Measurements from ENCODE around the gene RANBP3.

Gene RANBP3

DNA sequence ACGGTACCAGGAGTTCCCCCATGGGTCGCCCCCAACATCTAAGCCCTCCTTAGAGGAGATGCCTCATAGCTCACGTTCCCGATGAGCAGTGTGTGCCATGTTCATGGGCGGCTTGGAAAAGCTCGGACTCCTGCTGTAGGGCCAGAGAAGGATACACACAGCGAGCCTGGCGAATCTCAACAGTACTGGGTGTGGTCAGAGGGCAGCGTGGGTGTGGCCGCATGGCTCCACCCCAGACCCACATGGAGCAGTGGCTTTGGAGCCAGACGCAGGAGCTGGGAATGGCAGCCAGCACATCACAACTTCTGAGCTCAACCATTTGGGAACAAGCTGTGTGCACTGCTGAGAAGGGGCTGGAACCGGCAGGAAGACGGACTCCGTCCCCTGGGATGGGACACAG lies 48.3 kb downstream of the RANBP3 start:
- Histone ChIP-seq H3K27ac (no peak overlapping the region), H3K27me3 (no peaks in the 10 kb centered on the region), H3K36me3 (peaks cover 99% of the 10 kb centered on the region), H3K4me3 (ENCODE audit: low read depth in 1 of 2, low read length in 1 of 2) (no peak overlapping the region), H3K4me1 (ENCODE audit: control insufficient read depth in 1 of 2, insufficient read depth in 1 of 2, low read depth in 1 of 2, low read length in 1 of 2) (no peaks in the 10 kb centered on the region), H3K9me3 (no peaks in the 10 kb centered on the region)
- TF ChIP-seq, protein P1, sequence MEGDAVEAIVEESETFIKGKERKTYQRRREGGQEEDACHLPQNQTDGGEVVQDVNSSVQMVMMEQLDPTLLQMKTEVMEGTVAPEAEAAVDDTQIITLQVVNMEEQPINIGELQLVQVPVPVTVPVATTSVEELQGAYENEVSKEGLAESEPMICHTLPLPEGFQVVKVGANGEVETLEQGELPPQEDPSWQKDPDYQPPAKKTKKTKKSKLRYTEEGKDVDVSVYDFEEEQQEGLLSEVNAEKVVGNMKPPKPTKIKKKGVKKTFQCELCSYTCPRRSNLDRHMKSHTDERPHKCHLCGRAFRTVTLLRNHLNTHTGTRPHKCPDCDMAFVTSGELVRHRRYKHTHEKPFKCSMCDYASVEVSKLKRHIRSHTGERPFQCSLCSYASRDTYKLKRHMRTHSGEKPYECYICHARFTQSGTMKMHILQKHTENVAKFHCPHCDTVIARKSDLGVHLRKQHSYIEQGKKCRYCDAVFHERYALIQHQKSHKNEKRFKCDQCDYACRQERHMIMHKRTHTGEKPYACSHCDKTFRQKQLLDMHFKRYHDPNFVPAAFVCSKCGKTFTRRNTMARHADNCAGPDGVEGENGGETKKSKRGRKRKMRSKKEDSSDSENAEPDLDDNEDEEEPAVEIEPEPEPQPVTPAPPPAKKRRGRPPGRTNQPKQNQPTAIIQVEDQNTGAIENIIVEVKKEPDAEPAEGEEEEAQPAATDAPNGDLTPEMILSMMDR (IDR thresholded peaks at IDR 0.05), result no peak

DNA sequence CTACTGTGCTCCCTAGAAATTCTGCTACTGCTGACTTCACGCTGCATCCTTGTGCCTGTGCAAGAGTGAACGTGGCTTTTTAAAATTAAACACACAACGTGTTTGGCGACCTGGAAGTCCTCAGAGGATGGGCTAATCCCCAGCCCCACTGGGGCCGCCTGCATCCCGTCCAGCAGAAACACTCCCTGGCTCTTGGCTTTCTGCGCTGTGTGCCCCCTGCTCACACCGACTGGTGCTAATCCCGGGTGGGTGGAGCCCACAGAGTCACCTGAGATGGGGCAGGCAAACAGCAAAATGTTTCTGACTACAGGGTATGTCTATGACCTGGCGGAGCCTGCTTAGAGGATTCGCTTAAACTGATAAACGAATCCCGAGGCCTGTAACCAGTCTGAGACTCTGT lies 48.8 kb downstream of the RANBP3 start:
- peaks cover 100% of the 10 kb centered on the region for H3K36me3 ChIP-seq
- no peak overlapping the region for H3K4me3 ChIP-seq (ENCODE audit: low read depth in 1 of 2, low read length in 1 of 2)
- no peaks in the 10 kb centered on the region for H3K9me3 ChIP-seq
- H3K27me3 ChIP-seq, result no peaks in the 10 kb centered on the region
- H3K27ac ChIP-seq, result no peak overlapping the region
- H3K4me1 ChIP-seq (ENCODE audit: control insufficient read depth in 1 of 2, insufficient read depth in 1 of 2, low read depth in 1 of 2, low read length in 1 of 2), result no peaks in the 10 kb centered on the region
- TF ChIP-seq, protein P1 (IDR thresholded peaks at IDR 0.05), result no peak

DNA sequence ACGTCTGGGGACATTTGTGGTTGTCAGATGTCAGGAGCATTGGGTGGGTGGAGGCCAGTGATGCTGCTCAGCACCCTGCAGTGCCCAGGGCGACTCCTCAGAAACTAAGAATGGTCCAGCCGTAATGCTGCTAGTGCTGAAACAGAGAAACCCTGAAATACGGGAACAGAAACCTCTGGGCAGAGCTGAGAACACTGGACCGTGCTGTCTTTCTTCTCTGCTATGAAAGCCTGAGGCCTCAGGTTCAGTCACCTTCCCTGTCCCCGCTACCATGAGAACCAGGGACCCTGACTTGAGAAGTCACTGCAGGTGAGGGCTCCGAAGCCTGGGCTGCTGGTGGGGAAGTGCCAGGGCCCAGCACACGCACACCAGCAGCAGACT lies 50.5 kb downstream of the RANBP3 start:
- no peaks in the 10 kb centered on the region for H3K4me1 ChIP-seq (ENCODE audit: control insufficient read depth in 1 of 2, insufficient read depth in 1 of 2, low read depth in 1 of 2, low read length in 1 of 2)
- TF ChIP-seq, protein P1 (IDR thresholded peaks at IDR 0.05), result no peak
- H3K27ac ChIP-seq, result no peak overlapping the region
- H3K36me3 ChIP-seq, result peaks cover 100% of the 10 kb centered on the region
- no peaks in the 10 kb centered on the region for H3K27me3 ChIP-seq
- no peak overlapping the region for H3K4me3 ChIP-seq (ENCODE audit: low read depth in 1 of 2, low read length in 1 of 2)
- no peaks in the 10 kb centered on the region for H3K9me3 ChIP-seq

DNA sequence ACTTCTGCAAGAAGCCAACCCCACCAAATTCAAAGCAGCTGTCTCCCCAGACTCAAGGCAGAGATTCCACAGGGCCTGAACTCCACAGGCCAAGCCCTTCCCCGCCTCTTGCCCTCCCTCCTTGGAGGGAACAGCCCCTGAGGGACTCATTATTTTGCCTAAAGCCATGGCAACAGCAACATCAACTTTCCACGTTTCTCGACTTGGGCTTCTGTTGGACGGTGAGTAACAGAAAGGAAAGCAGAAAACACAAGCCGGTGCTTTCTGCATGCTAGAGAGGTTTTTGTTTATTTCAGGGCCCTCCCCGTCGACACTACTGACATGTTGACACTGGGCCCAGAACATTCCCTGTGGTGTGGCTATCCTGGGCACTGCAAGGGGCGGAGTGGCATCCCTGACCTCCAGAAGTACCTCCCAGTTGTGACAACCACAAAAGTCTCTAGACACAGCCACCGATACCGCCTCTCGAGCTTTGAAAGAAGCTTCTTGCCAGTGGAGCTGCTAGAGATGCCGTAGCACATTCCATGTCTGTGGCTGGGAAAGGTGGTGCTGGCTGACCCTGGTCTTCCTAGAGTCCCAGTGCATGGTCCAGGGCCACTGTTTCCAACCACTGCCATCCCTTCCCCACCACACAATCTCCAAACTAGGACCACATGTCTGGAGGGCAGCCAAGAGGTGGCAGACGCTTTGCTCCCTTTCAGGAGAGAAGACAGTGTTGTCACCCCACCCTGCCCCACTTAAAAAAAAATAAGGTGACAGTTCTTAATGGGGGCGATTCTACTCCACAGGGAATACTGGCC lies 51.1 kb downstream of the RANBP3 start:
- no peaks in the 10 kb centered on the region for H3K9me3 ChIP-seq
- H3K36me3 ChIP-seq, result peaks cover 100% of the 10 kb centered on the region
- H3K4me3 ChIP-seq (ENCODE audit: low read depth in 1 of 2, low read length in 1 of 2), result no peak overlapping the region
- H3K27ac ChIP-seq, result no peak overlapping the region
- no peaks in the 10 kb centered on the region for H3K27me3 ChIP-seq
- TF ChIP-seq, protein P1 (IDR thresholded peaks at IDR 0.05), result no peak
- no peaks in the 10 kb centered on the region for H3K4me1 ChIP-seq (ENCODE audit: control insufficient read depth in 1 of 2, insufficient read depth in 1 of 2, low read depth in 1 of 2, low read length in 1 of 2)

DNA sequence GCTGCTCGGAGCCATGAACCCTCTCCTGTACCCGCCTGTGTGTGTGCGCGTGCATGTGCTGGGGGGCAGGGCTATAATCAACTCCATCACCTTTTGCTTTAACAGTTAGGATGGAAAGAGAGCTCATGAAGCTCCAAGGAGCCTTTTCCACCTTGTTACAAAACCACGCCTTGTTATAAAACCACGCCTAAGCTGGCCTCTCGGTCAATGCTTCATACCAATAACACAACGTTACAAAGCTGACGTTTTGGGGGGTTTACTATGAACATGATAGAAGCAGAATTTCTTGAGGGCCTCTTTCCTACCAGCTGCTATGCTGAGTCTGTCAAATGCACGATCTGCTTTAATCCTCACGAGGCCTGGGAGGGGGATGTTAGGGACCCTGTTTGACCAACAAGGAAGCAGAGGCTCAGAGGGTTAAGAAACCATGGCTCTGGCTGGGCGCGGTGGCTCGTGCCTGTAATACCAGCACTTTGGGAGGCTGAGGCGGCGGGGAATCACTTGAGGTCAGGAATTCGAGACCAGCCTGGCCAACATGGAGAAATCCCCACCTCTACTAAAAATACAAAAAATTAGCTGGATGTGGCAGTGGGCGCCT lies 52.0 kb downstream of the RANBP3 start:
- H3K4me1 ChIP-seq (ENCODE audit: control insufficient read depth in 1 of 2, insufficient read depth in 1 of 2, low read depth in 1 of 2, low read length in 1 of 2), result no peaks in the 10 kb centered on the region
- TF ChIP-seq, protein P1 (IDR thresholded peaks at IDR 0.05), result no peak
- H3K9me3 ChIP-seq, result no peaks in the 10 kb centered on the region
- no peaks in the 10 kb centered on the region for H3K27me3 ChIP-seq
- no peak overlapping the region for H3K4me3 ChIP-seq (ENCODE audit: low read depth in 1 of 2, low read length in 1 of 2)
- H3K27ac ChIP-seq, result no peak overlapping the region
- peaks cover 100% of the 10 kb centered on the region for H3K36me3 ChIP-seq
